DMS 273 (cell line): ENCODE data around the gene POLR2M.
A peak's percentile ranks its signal among the peaks of the same experiment; 100 is the strongest.

Source experiments
- DNase-seq: peaks from one replicate; lab custom pipeline; 2025; ENCODE audit not compliant: unreplicated experiment; lab: John Stamatoyannopoulos, UW

POLR2M gene

DNA sequence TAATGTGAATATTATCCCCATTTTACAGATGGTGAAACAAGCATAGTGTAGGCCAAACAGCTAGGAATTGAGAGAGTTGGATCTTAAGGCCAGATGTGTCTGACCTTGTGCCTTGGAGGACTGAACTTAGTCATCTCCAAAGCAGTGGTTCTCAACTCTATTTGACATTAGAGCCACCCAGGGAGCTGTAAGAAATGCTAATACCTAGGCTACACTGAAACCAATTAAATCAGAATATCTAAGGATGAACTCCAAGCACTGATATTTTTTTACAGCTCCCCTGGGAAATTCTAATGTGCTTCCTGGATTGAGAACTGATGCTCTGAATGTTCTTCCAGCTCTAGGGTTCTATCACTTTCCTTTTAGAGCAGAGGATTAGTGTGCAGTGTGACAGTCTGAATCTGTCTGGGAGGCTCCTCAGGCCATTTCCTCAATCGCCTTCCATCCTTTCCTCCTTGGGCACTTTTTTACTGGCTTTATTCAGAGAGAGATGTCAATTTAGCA is 32.3 kb downstream of the POLR2M start:
- DNase-seq, result no peak

DNA sequence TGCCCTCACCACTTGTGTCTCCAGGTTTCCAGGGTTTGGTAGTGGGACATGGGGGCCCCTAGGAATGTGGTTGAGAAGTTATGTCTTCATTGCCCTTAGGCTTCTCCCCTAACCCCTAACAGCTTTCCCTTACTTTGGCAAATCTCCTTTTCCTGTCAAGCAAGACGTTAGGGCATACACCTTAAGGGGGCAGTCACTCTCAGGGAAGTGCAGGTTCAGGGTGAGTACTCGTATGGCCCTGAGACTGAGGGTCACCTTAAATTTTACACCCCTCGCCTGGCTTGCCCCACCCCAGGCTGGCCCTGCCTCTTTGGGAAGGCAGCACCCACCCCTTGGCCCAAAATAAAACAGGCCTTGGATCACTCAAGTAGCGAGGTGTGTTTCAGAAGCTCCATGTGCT is 33.5 kb downstream of the POLR2M start:
- no peak for DNase-seq

GRCh38 chr15:57741089-57741488 is 34.6 kb downstream of the POLR2M start:
- no peak for DNase-seq

GRCh38 chr15:57743424-57743823 is 36.9 kb downstream of the POLR2M start:
- peak; percentile 19 for DNase-seq

DNA sequence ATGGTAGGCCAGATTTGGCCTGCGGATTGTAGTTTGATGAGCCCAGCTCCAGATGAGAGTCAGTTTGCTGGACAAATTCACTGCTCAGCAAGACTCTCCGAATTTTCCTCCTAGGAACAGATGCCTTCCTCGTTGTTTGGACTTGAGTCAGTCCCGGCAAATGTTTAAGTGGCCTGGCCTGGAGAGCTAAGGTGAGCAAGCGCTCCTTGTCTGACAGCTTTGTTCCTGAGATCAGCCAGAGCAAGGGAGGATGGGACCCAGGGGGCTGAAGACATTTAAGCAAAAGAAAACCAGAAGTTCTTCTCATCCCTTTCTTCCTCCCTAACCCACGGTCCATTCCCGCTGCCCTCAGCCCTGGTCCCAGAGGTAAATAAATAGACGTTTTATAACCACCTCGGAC is 40.3 kb downstream of the POLR2M start:
- no peak for DNase-seq

GRCh38 chr15:57747206-57747896 is 40.8 kb downstream of the POLR2M start:
- DNase-seq, result no peak

GRCh38 chr15:57751177-57751800 is 44.8 kb downstream of the POLR2M start:
- peak; percentile 38 for DNase-seq

GRCh38 chr15:57752436-57752835 is 45.9 kb downstream of the POLR2M start:
- peak; percentile 4 for DNase-seq

- no peak for DNase-seq
Observed at GRCh38 chr15:57752840-57753239, 46.3 kb downstream of the POLR2M start.

- peak; percentile 2 for DNase-seq
Observed at GRCh38 chr15:57756466-57756865, 50.0 kb downstream of the POLR2M start.

- DNase-seq, result peak; percentile 1
Observed at GRCh38 chr15:57758560-57758959, 52.0 kb downstream of the POLR2M start.

DNA sequence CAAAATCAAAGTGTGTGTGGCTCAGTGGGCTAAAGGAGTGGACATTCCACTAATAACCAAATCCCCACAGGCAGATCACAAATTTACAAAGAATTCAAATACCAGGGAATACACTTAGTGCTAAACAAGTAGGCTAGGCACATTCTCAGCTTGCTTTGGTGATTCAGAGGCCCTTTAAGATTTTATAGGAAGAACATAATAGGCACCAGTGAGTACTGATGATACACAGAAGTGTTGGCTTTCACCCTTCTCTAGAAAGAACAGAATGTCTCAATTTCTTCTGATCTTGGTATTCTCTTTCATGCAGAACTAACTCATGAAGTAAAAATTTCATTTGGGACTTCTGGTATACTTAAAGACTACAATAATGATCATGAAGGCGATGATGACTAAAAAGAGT is 55.0 kb downstream of the POLR2M start:
- DNase-seq, result no peak

GRCh38 chr15:57762302-57762701 is 55.8 kb downstream of the POLR2M start:
- DNase-seq, result peak; percentile 6

GRCh38 chr15:57763176-57763964 is 56.9 kb downstream of the POLR2M start:
- DNase-seq, result no peak
